GM12892 (cell line): ENCODE data around the gene LGALS13. TPM values are rescaled to one million over a fixed set of nuclear protein-coding genes. Genes with fewer than 3 reads are reported as not detected.

Experiments used
- DNase-seq: peaks from one replicate; pipeline ENCODE4 v3.0.0; 2011; ENCODE audit not compliant: insufficient read length
- FAIRE-seq: peaks from 2 replicates; lab custom pipeline; 2011; peaks lifted over from hg19 to GRCh38; lab: Jason Lieb, UNC
- POLR2A ChIP-seq: IDR thresholded peaks from 2 replicates; pipeline ENCODE4 v1.6.1; 2011; ENCODE audit warnings: low read depth, low read length, control low read depth
- POLR2AphosphoS5 ChIP-seq: IDR thresholded peaks from 2 replicates; pipeline ENCODE4 v1.6.1; 2011; ENCODE audit warnings: low read depth, low read length, control low read depth
- TAF1 ChIP-seq: IDR thresholded peaks from 2 replicates; pipeline ENCODE4 v1.6.1; 2011; ENCODE audit warnings: low read depth, mild to moderate bottlenecking, control low read depth, low read length, borderline replicate concordance
- polyA plus RNA-seq: library from polyadenylated mRNA; unstranded; fragments of >200 nt; gene quantifications from one replicate; pipeline ENCODE4 v1.2.1, GENCODE V29; 2012; ENCODE audit warnings: missing spikeins, inconsistent platforms; ENCODE audit not compliant: missing spikeins

LGALS13 gene
- not detected for polyA plus RNA-seq

GRCh38 chr19:39602224-39602623, at the start of gene LGALS13:
Gene LGALS13 (plus strand): TSS chr19:39602524. CDS start chr19:39602569, 45 bp downstream.
- DNase-seq (no peak), FAIRE-seq (no peak)
- no peak for TF ChIP-seq POLR2AphosphoS5
- TF ChIP-seq POLR2A: no peak

GRCh38 chr19:39553082-39553652, 49.2 kb upstream of the LGALS13 start:
- TF ChIP-seq POLR2AphosphoS5 (no peak), TAF1 (no peak), POLR2A (no peak)
- no peak for FAIRE-seq
- DNase-seq: no peak

DNA sequence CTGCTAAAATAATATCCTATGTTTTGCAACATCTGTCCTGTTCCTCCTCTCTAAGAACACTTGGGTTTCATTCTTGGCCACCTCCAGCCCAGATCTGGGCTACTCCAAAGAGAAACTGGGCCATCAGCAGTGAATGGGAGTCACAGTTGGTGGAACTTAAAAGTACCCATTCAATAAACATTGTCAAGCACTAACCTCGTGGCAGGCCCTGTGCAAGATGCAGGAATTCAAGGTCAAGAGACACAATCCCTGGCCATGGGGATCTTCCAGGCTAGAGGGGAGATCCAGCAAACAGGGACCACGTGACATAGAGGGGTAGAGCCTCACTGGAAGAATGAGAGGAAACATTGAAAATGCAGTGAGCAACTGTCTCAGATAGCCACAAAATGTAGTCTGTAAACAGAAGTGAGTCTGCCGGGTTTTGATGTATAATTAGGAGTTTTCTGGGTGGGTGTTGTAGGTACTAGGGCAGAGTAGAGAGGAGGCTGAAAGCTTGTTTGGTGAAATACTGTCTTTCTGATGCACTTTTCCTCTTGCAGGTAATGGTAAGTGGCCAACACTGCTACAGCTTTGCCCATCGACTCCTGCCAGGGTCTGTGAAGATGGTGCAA, 47.5 kb upstream of the LGALS13 start:
- DNase-seq (no peak), FAIRE-seq (no peak)
- no peak for TF ChIP-seq TAF1
- TF ChIP-seq POLR2AphosphoS5: no peak
- no peak for TF ChIP-seq POLR2A

GRCh38 chr19:39555883-39556282, 46.4 kb upstream of the LGALS13 start:
- DNase-seq: no peak
- TF ChIP-seq TAF1: no peak
- no peak for TF ChIP-seq POLR2AphosphoS5
- TF ChIP-seq POLR2A: no peak
- FAIRE-seq: no peak

GRCh38 chr19:39557811-39558623, 44.3 kb upstream of the LGALS13 start:
- FAIRE-seq (peak; percentile 92), DNase-seq (no peak)
- TF ChIP-seq POLR2AphosphoS5 (no peak), TAF1 (no peak), POLR2A (no peak)

- DNase-seq (no peak), FAIRE-seq (no peak)
- no peak for TF ChIP-seq POLR2A
- TF ChIP-seq TAF1: no peak
- TF ChIP-seq POLR2AphosphoS5: no peak
Observed at GRCh38 chr19:39558624-39559117, 43.7 kb upstream of the LGALS13 start.

DNA sequence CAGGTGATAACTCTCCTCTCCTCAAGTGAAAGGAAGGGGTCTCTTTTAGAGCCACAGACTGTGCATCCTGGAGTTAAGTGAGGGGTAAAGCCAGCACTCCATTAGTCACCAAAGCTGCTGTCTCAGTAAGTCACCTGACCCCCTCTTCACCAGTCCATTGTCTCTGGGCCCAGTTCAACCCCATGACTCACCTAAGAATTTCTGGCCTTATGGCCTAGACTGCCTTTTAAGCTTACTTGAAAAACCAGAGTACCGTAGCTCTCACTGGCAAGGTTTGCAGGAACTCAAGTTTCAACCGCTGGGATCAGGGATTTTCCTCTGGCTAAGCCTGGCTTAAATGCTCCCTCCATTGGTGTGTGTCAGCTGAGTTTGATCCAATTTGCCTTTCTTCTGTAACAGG, 38.9 kb upstream of the LGALS13 start:
- FAIRE-seq (no peak), DNase-seq (no peak)
- TF ChIP-seq TAF1 (no peak), POLR2A (no peak)

GRCh38 chr19:39566064-39566463, 36.3 kb upstream of the LGALS13 start:
- TF ChIP-seq POLR2A: no peak
- TF ChIP-seq TAF1: no peak
- TF ChIP-seq POLR2AphosphoS5: no peak
- FAIRE-seq (no peak), DNase-seq (no peak)

DNA sequence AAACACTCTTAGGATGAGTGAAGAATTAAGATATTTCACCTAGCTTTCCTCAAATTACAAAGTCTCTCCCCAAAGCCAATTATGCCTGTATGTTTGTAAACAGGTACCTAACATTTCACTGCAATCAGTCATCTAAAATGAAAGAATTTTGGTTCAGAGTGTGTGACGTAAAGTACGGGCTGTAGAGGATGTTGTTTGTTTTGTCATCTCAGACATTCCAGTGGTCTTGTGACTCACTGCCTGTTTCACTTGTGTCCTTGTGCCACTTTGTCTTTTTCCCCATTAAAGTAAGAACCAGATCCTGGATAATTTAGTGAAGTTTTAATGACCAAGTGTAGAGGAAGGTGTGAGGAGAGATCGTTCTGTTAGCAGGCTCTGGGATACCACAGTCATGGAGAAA, 33.7 kb upstream of the LGALS13 start:
- FAIRE-seq (no peak), DNase-seq (no peak)
- TF ChIP-seq POLR2AphosphoS5 (no peak), POLR2A (no peak), TAF1 (no peak)

- FAIRE-seq: no peak
- DNase-seq: no peak
- no peak for TF ChIP-seq TAF1
- TF ChIP-seq POLR2A: no peak
- no peak for TF ChIP-seq POLR2AphosphoS5
Observed at GRCh38 chr19:39582442-39582841, 19.9 kb upstream of the LGALS13 start.

GRCh38 chr19:39582891-39583625, 19.3 kb upstream of the LGALS13 start:
- DNase-seq (no peak), FAIRE-seq (no peak)
- TF ChIP-seq TAF1: no peak
- TF ChIP-seq POLR2A: no peak
- no peak for TF ChIP-seq POLR2AphosphoS5

GRCh38 chr19:39587496-39587895, 14.8 kb upstream of the LGALS13 start:
- no peak for FAIRE-seq
- DNase-seq: no peak
- TF ChIP-seq TAF1 (no peak), POLR2AphosphoS5 (no peak), POLR2A (no peak)
